GM12875 (cell line): ENCODE results near the gene U2AF2.
A peak's percentile ranks its signal among the peaks of the same experiment; 100 is the strongest.

Experiments
- H3K4me3 ChIP-seq: one replicate; pipeline ENCODE4 v1.5.1; 2011; ENCODE audit warnings: low read depth, low read length, control low read depth
- CTCF ChIP-seq: IDR thresholded peaks from 2 replicates; pipeline ENCODE4 v1.5.1; 2011; ENCODE audit warnings: low read depth, mild to moderate bottlenecking, control low read depth, inconsistent platforms, low read length, moderate library complexity, borderline replicate concordance; ENCODE audit not compliant: insufficient read depth

U2AF2 gene

GRCh38 chr19:55654868-55655647 lies at the start of gene U2AF2:
U2AF2 (plus strand) TSS chr19:55655035; CDS start chr19:55655105, 70 bp downstream.
- peak within 1 kb of the TSS; percentile 95 for H3K4me3 ChIP-seq
- no peak for TF ChIP-seq CTCF

- H3K4me3 ChIP-seq: peak overlapping the region; percentile 85
- TF ChIP-seq CTCF: no peak
These were observed 49.6 kb upstream of the U2AF2 start for GRCh38 chr19:55605207-55605636.

- TF ChIP-seq CTCF: peak; percentile 84
- peak within 1 kb of the TSS; percentile 85 for H3K4me3 ChIP-seq
These were observed 49.0 kb upstream of the U2AF2 start, which contains the start of gene ZNF865 for GRCh38 chr19:55605637-55606470. ZNF865 (plus strand) TSS chr19:55605647; CDS start chr19:55613619, 7,972 bp downstream.

GRCh38 chr19:55606471-55606787 lies 48.4 kb upstream of the U2AF2 start:
- TF ChIP-seq CTCF: no peak
- H3K4me3 ChIP-seq: peak overlapping the region; percentile 85

- no peak for TF ChIP-seq CTCF
- peak overlapping the region; percentile 85 for H3K4me3 ChIP-seq
These were observed 48.0 kb upstream of the U2AF2 start for GRCh38 chr19:55606817-55607216.

GRCh38 chr19:55609326-55609725 lies 45.5 kb upstream of the U2AF2 start:
- no peak for TF ChIP-seq CTCF
- no peak overlapping the region for H3K4me3 ChIP-seq
